Measurements from ENCODE around the gene GMNC. TPM values are rescaled to one million over a fixed set of nuclear protein-coding genes. Genes with fewer than 3 reads are reported as not detected.

The GMNC gene
- polyA plus RNA-seq, 1 of the 3 experiments (the other 2 are of a cell fraction): not detected

DNA sequence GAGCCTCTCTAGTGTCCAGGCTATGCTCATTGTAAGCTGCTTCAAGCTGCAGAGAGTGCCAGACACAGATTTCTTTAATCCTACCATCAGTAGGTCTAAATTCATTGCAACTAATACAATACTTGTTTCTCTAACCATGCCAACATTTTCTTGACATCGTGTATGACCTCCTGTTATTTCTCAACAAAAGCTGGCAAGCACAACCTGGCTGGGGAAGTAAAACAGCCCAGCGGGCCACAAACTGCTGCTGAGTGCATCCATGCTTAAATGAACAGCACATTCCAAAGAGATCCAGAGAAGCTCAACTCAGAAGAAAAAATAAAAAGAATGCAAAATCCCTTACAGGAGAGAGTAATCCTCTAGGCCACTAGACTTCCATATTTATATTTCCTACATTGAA, 36.5 kb downstream of the GMNC start:
- Histone ChIP-seq H3K9ac (no peak overlapping the region), H3K9me3 (no peaks in the 10 kb centered on the region), H3K9me2 (no peaks in the 10 kb centered on the region), H4K20me1 (ENCODE audit: insufficient read depth) (no peaks in the 10 kb centered on the region), H3K4me3 (ENCODE audit: low read depth in 2 of 2, low read length in 1 of 2) (no peak overlapping the region), H3K27ac (ENCODE audit: low read depth in 2 of 2, low read length in 1 of 2) (no peak overlapping the region), H3K4me2 (no peak overlapping the region), H2AFZ (ENCODE audit: low read depth) (no peak overlapping the region), H3K27me3 (ENCODE audit: insufficient read depth) (no peaks in the 10 kb centered on the region), H3K4me1 (ENCODE audit: control insufficient read depth in 1 of 2, insufficient read depth in 2 of 2, low read depth in 1 of 2, low read length in 1 of 2) (no peaks in the 10 kb centered on the region), H3K36me3 (replicated peaks in 1 of 2; ENCODE audit: control insufficient read depth in 1 of 2, insufficient read depth in 2 of 2, low read length in 1 of 2) (no peaks in the 10 kb centered on the region), H3F3A (replicated peaks; ENCODE audit: insufficient read depth) (no peaks in the 10 kb centered on the region), H3K79me2 (ENCODE audit: insufficient read depth) (no peaks in the 10 kb centered on the region)
- TF ChIP-seq MXI1 (IDR thresholded peaks at IDR 0.05; ENCODE audit: low read depth, low read length): no peak
- TF ChIP-seq YY1 (IDR thresholded peaks at IDR 0.05; ENCODE audit: low read depth): no peak
- no peak for TF ChIP-seq CHD2 (IDR thresholded peaks at IDR 0.05; ENCODE audit: low read length, partially characterized antibody)
- no peak for TF ChIP-seq EP300 (IDR thresholded peaks at IDR 0.05; ENCODE audit: borderline replicate concordance in 1 of 2, low read depth in 1 of 2, low read length in 1 of 2)
- no peak for TF ChIP-seq EZH2phosphoT487 (IDR thresholded peaks at IDR 0.05; ENCODE audit: borderline replicate concordance, low read depth)
- TF ChIP-seq, protein P1, sequence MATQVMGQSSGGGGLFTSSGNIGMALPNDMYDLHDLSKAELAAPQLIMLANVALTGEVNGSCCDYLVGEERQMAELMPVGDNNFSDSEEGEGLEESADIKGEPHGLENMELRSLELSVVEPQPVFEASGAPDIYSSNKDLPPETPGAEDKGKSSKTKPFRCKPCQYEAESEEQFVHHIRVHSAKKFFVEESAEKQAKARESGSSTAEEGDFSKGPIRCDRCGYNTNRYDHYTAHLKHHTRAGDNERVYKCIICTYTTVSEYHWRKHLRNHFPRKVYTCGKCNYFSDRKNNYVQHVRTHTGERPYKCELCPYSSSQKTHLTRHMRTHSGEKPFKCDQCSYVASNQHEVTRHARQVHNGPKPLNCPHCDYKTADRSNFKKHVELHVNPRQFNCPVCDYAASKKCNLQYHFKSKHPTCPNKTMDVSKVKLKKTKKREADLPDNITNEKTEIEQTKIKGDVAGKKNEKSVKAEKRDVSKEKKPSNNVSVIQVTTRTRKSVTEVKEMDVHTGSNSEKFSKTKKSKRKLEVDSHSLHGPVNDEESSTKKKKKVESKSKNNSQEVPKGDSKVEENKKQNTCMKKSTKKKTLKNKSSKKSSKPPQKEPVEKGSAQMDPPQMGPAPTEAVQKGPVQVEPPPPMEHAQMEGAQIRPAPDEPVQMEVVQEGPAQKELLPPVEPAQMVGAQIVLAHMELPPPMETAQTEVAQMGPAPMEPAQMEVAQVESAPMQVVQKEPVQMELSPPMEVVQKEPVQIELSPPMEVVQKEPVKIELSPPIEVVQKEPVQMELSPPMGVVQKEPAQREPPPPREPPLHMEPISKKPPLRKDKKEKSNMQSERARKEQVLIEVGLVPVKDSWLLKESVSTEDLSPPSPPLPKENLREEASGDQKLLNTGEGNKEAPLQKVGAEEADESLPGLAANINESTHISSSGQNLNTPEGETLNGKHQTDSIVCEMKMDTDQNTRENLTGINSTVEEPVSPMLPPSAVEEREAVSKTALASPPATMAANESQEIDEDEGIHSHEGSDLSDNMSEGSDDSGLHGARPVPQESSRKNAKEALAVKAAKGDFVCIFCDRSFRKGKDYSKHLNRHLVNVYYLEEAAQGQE (IDR thresholded peaks at IDR 0.05; ENCODE audit: low read depth, low read length): no peak
- no peak for TF ChIP-seq MEF2A (IDR thresholded peaks at IDR 0.05; ENCODE audit: borderline replicate concordance, low read depth)
- no peak for TF ChIP-seq RXRA (IDR thresholded peaks at IDR 0.05; ENCODE audit: borderline replicate concordance, low read depth)
- no peak for TF ChIP-seq RAD21 (IDR thresholded peaks at IDR 0.05; ENCODE audit: low read length)
- TF ChIP-seq TAF1 (IDR thresholded peaks at IDR 0.05; ENCODE audit: borderline replicate concordance, low read depth, low read length): no peak
- TF ChIP-seq FOSL2 (IDR thresholded peaks at IDR 0.05; ENCODE audit: borderline replicate concordance, low read depth): no peak
- TF ChIP-seq TCF12 (IDR thresholded peaks at IDR 0.05): no peak
- no peak for TF ChIP-seq FOXM1 (IDR thresholded peaks at IDR 0.05; ENCODE audit: low read depth)
- TF ChIP-seq POLR2AphosphoS5 (IDR thresholded peaks at IDR 0.05; ENCODE audit: low read depth, low read length): no peak
- 9% methylated on average over 2 of the region's 2 CpGs for WGBS (ENCODE audit: low lambda C conversion rate)
- DNase-seq: no peak
- CTCF ChIA-PET: interaction anchor here (1.3 kb wide), 1 partner anchor 15 kb away, joined by 3 read pairs; no protein-coding TSS in a partner anchor
- POLR2A ChIA-PET: no interaction called here

GRCh38 chr3:190825386-190826016, 37.0 kb downstream of the GMNC start:
- Histone ChIP-seq H3K9ac (no peak overlapping the region), H3K27me3 (ENCODE audit: insufficient read depth) (no peaks in the 10 kb centered on the region), H3F3A (replicated peaks; ENCODE audit: insufficient read depth) (no peaks in the 10 kb centered on the region), H3K79me2 (ENCODE audit: insufficient read depth) (no peaks in the 10 kb centered on the region), H3K27ac (ENCODE audit: low read depth in 2 of 2, low read length in 1 of 2) (no peak overlapping the region), H3K4me1 (ENCODE audit: control insufficient read depth in 1 of 2, insufficient read depth in 2 of 2, low read depth in 1 of 2, low read length in 1 of 2) (no peaks in the 10 kb centered on the region), H3K36me3 (replicated peaks in 1 of 2; ENCODE audit: control insufficient read depth in 1 of 2, insufficient read depth in 2 of 2, low read length in 1 of 2) (no peaks in the 10 kb centered on the region), H2AFZ (ENCODE audit: low read depth) (no peak overlapping the region), H3K9me2 (no peaks in the 10 kb centered on the region), H3K4me3 (ENCODE audit: low read depth in 2 of 2, low read length in 1 of 2) (no peak overlapping the region), H3K9me3 (no peaks in the 10 kb centered on the region), H3K4me2 (no peak overlapping the region), H4K20me1 (ENCODE audit: insufficient read depth) (no peaks in the 10 kb centered on the region)
- CTCF ChIA-PET: interaction anchor here (1.3 kb wide), 1 partner anchor 15 kb away, joined by 3 read pairs; no protein-coding TSS in a partner anchor
- DNase-seq: no peak
- whole genome bisulfite sequencing (ENCODE audit: low lambda C conversion rate): 18% methylated on average over 4 of the region's 4 CpGs
- POLR2A ChIA-PET: no interaction called here
- TF ChIP-seq JUND (IDR thresholded peaks at IDR 0.05) (no peak), CHD2 (IDR thresholded peaks at IDR 0.05; ENCODE audit: low read length, partially characterized antibody) (no peak), RFX5 (IDR thresholded peaks at IDR 0.05; ENCODE audit: low read length) (no peak), ZBTB33 (IDR thresholded peaks at IDR 0.05; ENCODE audit: borderline replicate concordance, low read depth) (no peak), EZH2phosphoT487 (IDR thresholded peaks at IDR 0.05; ENCODE audit: borderline replicate concordance, low read depth) (no peak), EP300 (IDR thresholded peaks at IDR 0.05; ENCODE audit: borderline replicate concordance in 1 of 2, low read depth in 1 of 2, low read length in 1 of 2) (no peak), CTCF (IDR thresholded peaks at IDR 0.05) (no peak), TEAD4 (IDR thresholded peaks at IDR 0.05; ENCODE audit: borderline replicate concordance, insufficient read depth) (no peak), FOXM1 (IDR thresholded peaks at IDR 0.05; ENCODE audit: low read depth) (no peak)
- TF ChIP-seq, protein P2, sequence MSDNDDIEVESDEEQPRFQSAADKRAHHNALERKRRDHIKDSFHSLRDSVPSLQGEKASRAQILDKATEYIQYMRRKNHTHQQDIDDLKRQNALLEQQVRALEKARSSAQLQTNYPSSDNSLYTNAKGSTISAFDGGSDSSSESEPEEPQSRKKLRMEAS (IDR thresholded peaks at IDR 0.05; ENCODE audit: low read depth): no peak

Measured in SK-N-SH (cell line).